Tibial nerve (tissue), 4 donors: Measurements from ENCODE around the gene SNX22. TPM values are rescaled to one million over a fixed set of nuclear protein-coding genes. Genes with fewer than 3 reads are reported as not detected.

Source experiments
- DNase-seq, 2 donors: peaks; one replicate each; pipeline ENCODE4 v3.0.0-alpha.2; 2019; ENCODE audit warnings: low spot score in 2 of 2
- H3K27ac ChIP-seq, 4 donors: fragments of 200-600 bp; sonication (generic) in 3 of 4; one replicate each; pipeline ENCODE4 v1.5.1; 2017 to 2019; ENCODE audit warnings: mild to moderate bottlenecking in 1 of 4
- H3K27me3 ChIP-seq, 2 donors: fragments of 200-600 bp; sonication (generic) in 1 of 2; one replicate each; pipeline versions ENCODE4 v1.5.1 to v1.6.0; 2017 to 2019
- H3K36me3 ChIP-seq, 3 donors: fragments of 200-600 bp; sonication (generic); one replicate each; pipeline ENCODE4 v1.5.1; 2018 to 2019
- H3K4me1 ChIP-seq, 4 donors: fragments of 200-600 bp; sonication (generic) in 3 of 4; one replicate each; pipeline ENCODE4 v1.5.1; 2017 to 2019
- H3K4me3 ChIP-seq, 4 donors: fragments of 200-600 bp; sonication (generic) in 3 of 4; one replicate each; pipeline ENCODE4 v1.5.1; 2017 to 2019; ENCODE audit warnings: mild to moderate bottlenecking in 1 of 4, moderate library complexity in 1 of 4
- H3K9me3 ChIP-seq, 4 donors: fragments of 200-600 bp; sonication (generic) in 3 of 4; one replicate each; pipeline ENCODE4 v1.5.1; 2017 to 2019
- CTCF ChIP-seq, 5 experiments: fragments of 200-600 bp in 3 of 5; fragments of 450-650 bp in 2 of 5; sonication (generic) in 3 of 5; IDR thresholded peaks; one replicate each; pipeline ENCODE4 v1.5.1; 2016 to 2019; ENCODE audit warnings: antibody characterized with exemption in 5 of 5, mild to moderate bottlenecking in 3 of 5, moderate library complexity in 2 of 5
- EP300 ChIP-seq, 2 donors: sonication (generic); formaldehyde crosslinking; IDR thresholded peaks; one replicate each; pipeline ENCODE4 v1.6.1; 2017; ENCODE audit warnings: antibody characterized with exemption in 2 of 2, mild to moderate bottlenecking in 1 of 2
- POLR2A ChIP-seq, 2 donors: fragments of 450-650 bp; IDR thresholded peaks; one replicate each; pipeline ENCODE4 v1.6.1; 2017; ENCODE audit warnings: antibody characterized with exemption in 2 of 2, mild to moderate bottlenecking in 2 of 2, moderate library complexity in 2 of 2
- WGBS, 2 donors: methylation state at CpG; one replicate each; pipeline ENCODE4 v1.1.5; 2018; 5-methylcytosine and 5-hydroxymethylcytosine counted together
- total RNA-seq, 4 donors: library from RNA; depleted of rRNA; stranded (reverse); fragments of >200 nt; gene quantifications; one replicate each; pipeline ENCODE4 v1.1.0, GENCODE V29; 2016

Gene SNX22
- total RNA-seq, 4 donors from 2014 or later, result 1.2 to 45.9 (median 28.7) TPM

GRCh38 chr15:64144565-64145281 is 6.8 kb upstream of the SNX22 start:
- Histone ChIP-seq H3K4me3 (no peak overlapping the region), H3K27me3 (no peaks in the 10 kb centered on the region), H3K9me3 (no peaks in the 10 kb centered on the region), H3K36me3 (peaks cover 0 to 52% (median 4%) of the 10 kb centered on the region in 3 donors), H3K27ac (peak overlapping the region in 1 of 4 donors; percentile 36), H3K4me1 (peaks cover 0 to 20% (median 0%) of the 10 kb centered on the region in 4 donors)
- TF ChIP-seq POLR2A (IDR thresholded peaks at IDR 0.05) (no peak), EP300 (IDR thresholded peaks at IDR 0.05) (no peak), CTCF (IDR thresholded peaks at IDR 0.05) (no peak)
- 31 to 43% methylated on average over 14 of the region's 14 CpGs for WGBS, 2 donors
- DNase-seq, result no peak

- no peak for DNase-seq
- no peak overlapping the region for H3K4me3 ChIP-seq
- no peak overlapping the region for H3K27ac ChIP-seq
- WGBS, 2 donors, result 76 to 90% methylated on average over 4 to 6 of the region's 6 CpGs
- H3K27me3 ChIP-seq, result no peaks in the 10 kb centered on the region
- peaks cover 0 to 14% (median under 1%) of the 10 kb centered on the region in 4 donors for H3K4me1 ChIP-seq
- peaks cover 0 to 52% (median 4%) of the 10 kb centered on the region in 3 donors for H3K36me3 ChIP-seq
- TF ChIP-seq EP300 (IDR thresholded peaks at IDR 0.05), result no peak
- no peak for TF ChIP-seq CTCF (IDR thresholded peaks at IDR 0.05)
- no peak for TF ChIP-seq POLR2A (IDR thresholded peaks at IDR 0.05)
- H3K9me3 ChIP-seq, result no peaks in the 10 kb centered on the region
Observed at GRCh38 chr15:64146041-64146440, 5.5 kb upstream of the SNX22 start.

DNA sequence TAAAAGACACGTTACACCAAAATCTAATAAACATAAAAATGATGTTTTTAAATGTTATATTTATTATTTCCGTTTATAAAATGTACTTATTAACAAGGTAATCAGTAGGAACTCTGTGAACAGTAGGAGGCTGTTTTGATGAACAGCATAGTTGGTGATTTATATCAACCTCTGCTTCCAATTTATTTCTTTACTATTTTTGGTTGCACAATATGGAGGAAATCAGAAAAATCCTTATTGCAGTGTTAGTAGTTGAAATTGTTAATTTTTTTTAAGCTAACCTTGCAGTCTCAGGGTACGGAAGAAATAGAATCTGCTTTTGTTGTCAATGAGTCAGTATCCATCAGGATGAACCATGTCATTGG is 5.0 kb upstream of the SNX22 start:
- TF ChIP-seq POLR2A (IDR thresholded peaks at IDR 0.05) (no peak), EP300 (IDR thresholded peaks at IDR 0.05) (no peak), CTCF (IDR thresholded peaks at IDR 0.05) (no peak)
- H3K36me3 ChIP-seq, result peaks cover 0 to 47% (median 4%) of the 10 kb centered on the region in 3 donors
- 78 to 83% methylated on average over 3 of the region's 3 CpGs for WGBS, 2 donors
- peaks cover 0 to 5% of the 10 kb centered on the region in 2 donors for H3K27me3 ChIP-seq
- H3K9me3 ChIP-seq, result no peaks in the 10 kb centered on the region
- H3K27ac ChIP-seq, result no peak overlapping the region
- no peak for DNase-seq
- H3K4me1 ChIP-seq, result peaks cover 0 to 18% (median 5%) of the 10 kb centered on the region in 4 donors
- no peak overlapping the region for H3K4me3 ChIP-seq

DNA sequence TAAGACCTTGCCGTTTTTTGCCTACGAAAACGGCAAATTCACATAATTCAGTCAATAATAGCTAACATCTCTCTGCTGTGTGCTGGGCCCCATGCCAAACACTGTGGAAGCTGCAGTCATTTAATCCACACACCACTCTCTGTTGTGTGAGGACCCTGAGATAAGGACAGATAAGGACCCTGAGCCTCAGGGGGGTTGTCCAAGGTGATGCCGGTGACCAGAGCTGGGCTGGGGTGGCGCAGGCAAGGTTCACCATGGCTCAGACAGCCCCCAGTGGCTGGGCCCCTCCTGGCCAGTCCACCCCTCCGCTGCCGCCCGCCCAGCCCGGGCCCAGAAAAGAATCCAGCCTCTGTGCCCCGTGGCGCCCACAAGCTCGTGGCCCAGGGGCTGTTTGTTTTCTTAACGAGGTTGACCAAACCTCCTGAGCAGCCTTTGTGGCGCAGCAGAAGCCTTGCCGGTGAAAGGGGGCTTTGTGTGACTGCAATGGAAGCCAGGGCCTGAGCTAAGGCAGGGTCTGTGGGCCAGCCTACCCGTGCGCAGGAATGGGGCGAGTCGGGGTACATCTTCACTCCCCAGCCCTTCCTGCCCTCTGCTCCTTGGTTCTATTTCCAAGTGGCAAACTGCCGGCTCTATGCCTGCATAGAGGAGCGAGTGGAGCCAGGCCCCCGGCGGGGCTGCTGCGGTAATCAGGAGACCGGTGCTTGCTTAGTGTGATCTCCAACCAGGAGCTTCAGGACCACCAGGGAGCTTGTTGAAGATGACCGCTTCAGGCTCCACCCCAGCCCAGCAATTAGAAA is 4.4 kb upstream of the SNX22 start:
- Histone ChIP-seq H3K4me3 (no peak overlapping the region), H3K9me3 (no peaks in the 10 kb centered on the region), H3K27ac (peak overlapping the region in 1 of 4 donors; percentile 39), H3K27me3 (peaks cover 0 to 10% of the 10 kb centered on the region in 2 donors), H3K36me3 (peaks cover 0 to 42% (median 4%) of the 10 kb centered on the region in 3 donors), H3K4me1 (peaks cover 0 to 21% (median 11%) of the 10 kb centered on the region in 4 donors)
- no peak for TF ChIP-seq CTCF (IDR thresholded peaks at IDR 0.05)
- no peak for TF ChIP-seq POLR2A (IDR thresholded peaks at IDR 0.05)
- TF ChIP-seq EP300 (IDR thresholded peaks at IDR 0.05), result no peak
- DNase-seq, result no peak
- WGBS, 2 donors, result 49 to 63% methylated on average over 20 to 26 of the region's 26 CpGs

GRCh38 chr15:64148168-64148567 is 3.4 kb upstream of the SNX22 start:
- H3K4me3 ChIP-seq, result no peak overlapping the region
- TF ChIP-seq EP300 (IDR thresholded peaks at IDR 0.05), result no peak
- TF ChIP-seq POLR2A (IDR thresholded peaks at IDR 0.05), result no peak
- no peak for TF ChIP-seq CTCF (IDR thresholded peaks at IDR 0.05)
- H3K9me3 ChIP-seq, result no peaks in the 10 kb centered on the region
- peaks cover 0 to 21% of the 10 kb centered on the region in 2 donors for H3K27me3 ChIP-seq
- H3K36me3 ChIP-seq, result peaks cover 0 to 31% (median 4%) of the 10 kb centered on the region in 3 donors
- H3K27ac ChIP-seq, result no peak overlapping the region
- DNase-seq, result no peak
- peaks cover 0 to 32% (median 19%) of the 10 kb centered on the region in 4 donors for H3K4me1 ChIP-seq
- WGBS, 2 donors, result 82 to 89% methylated on average over 7 of the region's 7 CpGs
